Activated CD8-positive, alpha-beta memory T cell treated with anti-CD3 and anti-CD28 coated beads, Interleukin-2, amount 50 U/mL, for 24 hours (primary cell): ENCODE results near the gene AJUBA.
A peak's percentile ranks its signal among the peaks of the same experiment; 100 is the strongest.
"Not testable (repeated sequence)": the region's sequence is repeated elsewhere in the genome, so short reads cannot be mapped to it uniquely, and the experiment has no call there.

Experiments used
- DNase-seq: peaks from one replicate; pipeline ENCODE4 v3.0.0-alpha.2; 2020; ENCODE audit errors: extremely low read depth

AJUBA gene

GRCh38 chr14:22951795-22952194, 30.6 kb downstream of the AJUBA start:
- not testable (repeated sequence) for DNase-seq

- DNase-seq, result no peak
Observed at GRCh38 chr14:22945642-22946041, 36.7 kb downstream of the AJUBA start.

- DNase-seq, result no peak
Observed at GRCh38 chr14:22939684-22940083, 42.7 kb downstream of the AJUBA start.

GRCh38 chr14:22935156-22935555, 47.2 kb downstream of the AJUBA start:
- no peak for DNase-seq

- no peak for DNase-seq
Observed at GRCh38 chr14:22932146-22932545, 50.2 kb downstream of the AJUBA start.

GRCh38 chr14:22929961-22930364, 52.4 kb downstream of the AJUBA start:
- DNase-seq, result no peak

GRCh38 chr14:22929104-22929960, 53.0 kb downstream of the AJUBA start, which contains the start of gene PRMT5:
Gene PRMT5, minus strand, starts transcription at chr14:22929376. Its CDS starts 15 bp downstream, at chr14:22929361.
- DNase-seq, result peak; percentile 92

GRCh38 chr14:22928237-22929103, 53.9 kb downstream of the AJUBA start:
- no peak for DNase-seq

- no peak for DNase-seq
Observed at GRCh38 chr14:22926316-22926715, 56.0 kb downstream of the AJUBA start.

- DNase-seq, result no peak
Observed at GRCh38 chr14:22925513-22925912, 56.8 kb downstream of the AJUBA start.

GRCh38 chr14:22923746-22924145, 58.6 kb downstream of the AJUBA start:
- DNase-seq, result no peak

GRCh38 chr14:22922294-22922693, 60.1 kb downstream of the AJUBA start:
- DNase-seq, result no peak
